Liver (tissue), 3 donors: Measurements from ENCODE around the gene APOB.

Experiments used
- CTCF ChIP-seq: fragments of 150-350 bp; IDR thresholded peaks from 2 replicates; pipeline ENCODE4 v1.5.1; 2017; ENCODE audit warnings: improper control_type of control experiment, low read depth, low read length; ENCODE audit not compliant: missing input control
- EGR1 ChIP-seq, 2 donors: IDR thresholded peaks; 2 replicates each; pipeline ENCODE4 v1.6.1; 2016 to 2018; ENCODE audit warnings: antibody characterized with exemption in 2 of 2, low read depth in 2 of 2
- FOXA1 ChIP-seq: IDR thresholded peaks from 2 replicates; pipeline ENCODE4 v1.6.1; 2016; ENCODE audit warnings: antibody characterized with exemption
- HNF4A ChIP-seq, 2 donors: conservative IDR thresholded peaks; 2 replicates each; pipeline ENCODE4 v1.6.1; 2016; ENCODE audit warnings: antibody characterized with exemption in 2 of 2, mild to moderate bottlenecking in 2 of 2
- MAX ChIP-seq: IDR thresholded peaks from 2 replicates; pipeline ENCODE4 v1.6.1; 2016; ENCODE audit warnings: antibody characterized with exemption
- TAF1 ChIP-seq: conservative IDR thresholded peaks from 2 replicates; pipeline ENCODE4 v1.6.1; 2016; ENCODE audit warnings: antibody characterized with exemption, mild to moderate bottlenecking
- donor health status: healthy.
- donor health status: healthy.

GRCh38 chr2:20984408-20984807, 59.5 kb downstream of the APOB start:
- no peak for TF ChIP-seq CTCF
- TF ChIP-seq TAF1: no peak
- no peak for TF ChIP-seq EGR1 (IDR thresholded peaks at IDR 0.05; ENCODE audit: low read depth in 2 of 2)
- TF ChIP-seq MAX: no peak
- no peak for TF ChIP-seq HNF4A (conservative IDR thresholded peaks at IDR 0.05)
- no peak for TF ChIP-seq FOXA1
